Measurements from ENCODE around the gene NOP58.
"Not testable (repeated sequence)": the region's sequence is repeated elsewhere in the genome, so short reads cannot be mapped to it uniquely, and the experiment has no call there.

The NOP58 gene

GRCh38 chr2:202306034-202306433 is 40.5 kb downstream of the NOP58 start:
- DNase-seq (ENCODE audit: low read depth) = no peak

GRCh38 chr2:202307690-202308089 is 42.1 kb downstream of the NOP58 start:
- DNase-seq (ENCODE audit: low read depth) = no peak

DNA sequence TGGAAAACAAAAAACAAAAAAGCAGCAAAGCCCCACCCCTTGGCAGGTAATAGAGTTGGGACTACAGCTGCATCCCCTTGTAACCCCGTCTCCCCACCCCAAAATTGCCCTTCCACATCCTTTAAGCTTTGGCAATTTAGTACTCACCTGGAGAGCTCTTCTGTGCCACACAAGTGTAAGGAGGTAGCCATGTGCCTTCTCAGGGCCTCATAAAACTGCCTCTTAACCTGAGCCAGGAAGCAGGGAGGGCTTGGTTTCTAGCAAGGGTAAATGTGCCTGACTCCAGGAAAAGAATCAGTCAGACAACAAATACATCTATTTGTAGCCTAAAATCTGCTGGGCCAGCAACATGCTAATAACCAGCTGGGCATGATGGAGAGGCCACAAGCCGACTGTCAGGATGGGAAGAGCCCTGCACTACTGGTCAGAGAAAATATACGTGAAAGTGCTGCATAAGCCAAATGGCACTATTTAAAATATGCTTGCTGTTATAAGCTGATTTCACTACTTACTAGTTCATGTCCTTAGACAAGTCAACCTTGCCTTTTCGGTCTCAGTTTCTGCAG is 46.3 kb downstream of the NOP58 start:
- no peak for DNase-seq (ENCODE audit: low read depth)

GRCh38 chr2:202314116-202314515 is 48.6 kb downstream of the NOP58 start:
- no peak for DNase-seq (ENCODE audit: low read depth)

GRCh38 chr2:202317080-202317857 is 51.7 kb downstream of the NOP58 start:
- DNase-seq (ENCODE audit: low read depth) = no peak

DNA sequence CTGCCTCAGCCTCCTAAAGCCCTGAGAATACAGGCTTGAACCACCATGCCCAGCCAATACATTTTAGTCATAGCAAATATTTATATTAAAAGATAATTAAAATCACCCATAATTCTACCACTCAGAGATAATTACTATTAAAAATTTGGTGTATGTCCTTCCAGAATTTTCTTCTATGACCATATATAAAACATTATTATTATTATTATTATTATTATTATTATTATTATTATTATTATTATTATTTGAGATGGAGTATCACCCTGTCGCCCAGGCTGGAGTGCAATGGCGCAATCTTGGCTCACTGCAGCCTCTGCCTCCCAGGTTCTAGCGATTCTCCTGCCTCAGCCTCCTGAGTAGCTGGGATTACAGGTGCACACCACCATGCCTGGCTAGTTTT is 54.8 kb downstream of the NOP58 start:
- not testable (repeated sequence) for DNase-seq (ENCODE audit: low read depth)

DNA sequence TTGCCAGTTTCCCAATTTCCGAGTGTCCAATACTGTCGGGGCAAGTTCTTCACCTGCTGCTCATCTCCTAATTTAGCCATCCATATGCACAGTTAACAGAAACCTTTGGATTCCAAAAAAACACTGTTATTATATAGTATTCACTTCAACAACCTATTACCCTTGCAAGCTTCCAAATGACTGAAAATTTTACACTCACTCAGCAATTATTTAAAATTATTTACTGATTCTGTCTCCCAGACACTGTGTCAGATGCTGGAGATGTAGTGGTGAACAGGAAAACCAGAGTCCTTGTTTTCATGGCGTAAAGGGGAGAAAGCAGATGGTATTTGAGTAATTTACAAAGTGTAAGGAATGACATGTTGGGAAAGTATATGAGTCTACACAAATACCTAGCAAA is 56.9 kb downstream of the NOP58 start:
- DNase-seq (ENCODE audit: low read depth) = no peak

- no peak for DNase-seq (ENCODE audit: low read depth)
Observed at GRCh38 chr2:202327858-202328257, 62.3 kb downstream of the NOP58 start.

- no peak for DNase-seq (ENCODE audit: low read depth)
Observed at GRCh38 chr2:202335791-202336467, 70.4 kb downstream of the NOP58 start.

GRCh38 chr2:202337151-202337550 is 71.6 kb downstream of the NOP58 start:
- no peak for DNase-seq (ENCODE audit: low read depth)

- DNase-seq (ENCODE audit: low read depth) = no peak
Observed at GRCh38 chr2:202337706-202338346, 72.3 kb downstream of the NOP58 start.

GRCh38 chr2:202339071-202339870 is 73.7 kb downstream of the NOP58 start:
- no peak for DNase-seq (ENCODE audit: low read depth)

DNA sequence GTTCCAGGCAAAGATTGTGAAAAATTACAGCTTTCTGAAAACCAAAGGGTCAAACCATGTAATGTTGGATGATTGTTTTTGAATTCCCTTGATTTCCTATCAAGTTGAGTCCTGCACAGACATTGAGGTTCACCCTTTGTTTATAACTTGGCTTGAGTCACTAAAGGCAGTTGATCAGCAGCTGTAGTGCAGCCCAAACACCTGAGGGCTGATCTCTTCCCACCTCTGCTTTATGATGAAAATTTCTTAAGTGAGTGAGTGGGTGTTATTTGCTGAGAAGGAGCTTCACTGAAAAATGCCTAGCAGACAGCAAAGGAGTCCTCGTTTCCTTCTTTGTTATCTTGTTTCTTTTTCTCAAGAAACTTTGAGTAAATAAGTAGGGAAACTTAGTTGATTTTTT is 78.6 kb downstream of the NOP58 start:
- no peak for DNase-seq (ENCODE audit: low read depth)

DNA sequence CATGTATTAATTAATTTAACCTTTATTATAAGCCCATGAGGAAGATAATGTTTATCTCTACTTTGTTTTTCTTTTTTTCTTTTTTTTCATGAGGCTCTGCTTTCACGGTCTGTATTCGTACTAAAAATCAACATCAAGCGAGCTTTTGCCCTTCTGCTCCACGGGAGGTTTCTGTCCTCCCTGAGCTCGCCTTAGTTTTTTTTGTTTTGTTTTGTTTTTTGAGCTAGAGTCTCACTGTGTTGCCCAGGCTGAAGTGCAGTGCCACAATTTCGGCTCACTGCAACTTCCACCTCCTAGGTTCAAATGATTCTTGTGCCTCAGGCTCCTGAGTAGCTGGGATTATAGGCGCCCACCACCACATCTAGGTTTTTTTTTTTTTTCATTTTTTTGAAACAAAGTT is 80.6 kb downstream of the NOP58 start:
- no peak for DNase-seq (ENCODE audit: low read depth)
